HG03432 (cell line): ENCODE results near the gene PPP6C.
"Not testable (repeated sequence)": the region's sequence is repeated elsewhere in the genome, so short reads cannot be mapped to it uniquely, and the experiment has no call there.

Source experiments
- ATAC-seq: cut with Tn5 transposase; IDR thresholded peaks from one replicate; pipeline ENCODE4 v1.9.1; 2021; ENCODE audit warnings: mild to moderate bottlenecking, moderate library complexity; ENCODE audit not compliant: unreplicated experiment

Gene PPP6C

GRCh38 chr9:125183054-125183453 is 6.5 kb downstream of the PPP6C start:
- no peak for ATAC-seq

DNA sequence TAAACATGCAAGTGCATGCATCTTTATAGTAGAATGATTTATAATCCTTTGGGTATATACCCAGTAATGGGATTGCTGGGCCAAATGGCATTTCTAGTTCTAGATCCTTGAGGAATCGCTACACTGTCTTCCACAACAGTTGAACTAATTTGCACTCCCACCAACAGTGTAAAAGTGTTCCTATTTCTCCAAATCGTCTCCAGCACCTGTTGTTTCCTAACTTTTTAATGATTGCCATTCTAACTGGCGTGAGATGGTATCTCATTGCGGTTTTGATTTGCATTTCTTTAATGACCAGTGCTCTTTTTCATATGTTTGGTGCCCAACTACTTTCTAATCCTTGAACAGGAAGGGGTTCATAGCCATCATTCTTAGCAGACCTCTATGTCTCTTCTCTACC is 7.8 kb downstream of the PPP6C start:
- not testable (repeated sequence) for ATAC-seq

DNA sequence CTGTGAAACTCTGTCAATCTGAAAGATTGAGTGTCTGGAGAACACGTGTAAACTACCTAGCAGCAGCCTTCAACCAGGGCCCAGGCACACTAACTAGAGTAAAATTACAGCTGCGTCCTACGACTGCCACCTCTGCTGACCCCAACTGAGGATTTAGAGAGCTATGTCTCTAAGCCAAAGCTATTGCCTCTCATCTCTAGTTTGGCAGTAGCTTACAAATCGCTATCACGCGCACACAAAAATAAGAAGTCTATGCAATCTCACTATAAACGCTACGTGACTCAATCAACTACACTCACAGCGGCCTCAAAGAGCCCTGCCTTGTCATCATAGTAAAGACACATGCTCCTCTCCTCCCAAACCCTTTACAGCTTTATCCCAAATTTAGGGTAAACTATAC is 8.7 kb downstream of the PPP6C start:
- ATAC-seq, result no peak

- not testable (repeated sequence) for ATAC-seq
Measured at GRCh38 chr9:125179776-125180175, 9.8 kb downstream of the PPP6C start.

- ATAC-seq, result no peak
Measured at GRCh38 chr9:125177888-125178287, 11.7 kb downstream of the PPP6C start.

DNA sequence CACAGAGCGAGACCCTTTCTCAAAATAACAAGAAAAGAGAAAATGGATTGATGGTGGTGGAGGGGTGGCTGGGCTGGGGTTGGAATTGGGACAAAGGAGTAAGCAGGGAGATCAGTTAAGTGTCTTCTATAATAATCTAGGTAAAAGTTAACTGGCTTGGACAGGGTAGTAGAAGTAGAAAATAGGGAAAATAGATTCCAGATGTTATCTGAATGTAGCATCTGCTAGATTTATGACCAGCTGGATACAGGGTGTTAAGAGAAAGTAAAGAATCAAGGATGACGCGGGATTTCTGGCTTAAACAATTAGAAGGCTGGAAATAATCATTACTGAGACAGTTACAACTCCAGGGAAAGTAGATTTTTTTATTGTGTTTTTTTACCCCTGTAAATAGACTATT is 13.0 kb downstream of the PPP6C start:
- no peak for ATAC-seq

DNA sequence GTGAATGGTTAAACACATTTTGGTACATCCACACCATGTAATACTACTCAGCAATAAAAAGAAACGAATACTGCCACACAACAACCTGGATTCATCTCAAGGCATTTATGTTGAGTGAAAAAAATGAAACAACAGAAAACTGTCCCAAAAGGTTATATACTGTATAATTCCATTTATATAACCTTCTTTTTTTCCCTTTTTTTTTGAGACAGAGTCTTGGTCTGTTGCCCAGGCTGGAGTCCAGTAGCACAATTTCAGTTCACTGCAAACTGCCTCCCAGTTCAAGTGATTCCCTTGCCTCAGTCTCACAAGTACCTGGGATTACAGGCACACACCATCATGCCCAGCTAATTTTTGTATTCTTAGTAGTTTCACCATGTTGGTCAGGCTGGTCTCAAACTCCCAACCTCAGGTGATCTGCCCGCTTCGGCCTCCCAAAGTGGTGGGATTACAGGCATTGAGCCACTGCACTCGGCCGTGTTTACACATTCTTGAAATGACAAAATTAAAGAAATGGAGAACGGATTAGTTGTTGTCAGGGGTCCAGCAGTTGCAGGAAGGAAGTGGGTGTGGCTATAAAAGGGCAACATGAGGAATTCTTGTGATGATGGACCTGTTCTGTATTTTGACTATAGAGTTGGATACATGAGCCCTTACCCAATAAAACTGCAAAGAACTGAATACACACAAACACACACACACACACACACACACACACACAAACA is 17.4 kb downstream of the PPP6C start:
- no peak for ATAC-seq

- ATAC-seq, result no peak
Measured at GRCh38 chr9:125169895-125170294, 19.7 kb downstream of the PPP6C start.

DNA sequence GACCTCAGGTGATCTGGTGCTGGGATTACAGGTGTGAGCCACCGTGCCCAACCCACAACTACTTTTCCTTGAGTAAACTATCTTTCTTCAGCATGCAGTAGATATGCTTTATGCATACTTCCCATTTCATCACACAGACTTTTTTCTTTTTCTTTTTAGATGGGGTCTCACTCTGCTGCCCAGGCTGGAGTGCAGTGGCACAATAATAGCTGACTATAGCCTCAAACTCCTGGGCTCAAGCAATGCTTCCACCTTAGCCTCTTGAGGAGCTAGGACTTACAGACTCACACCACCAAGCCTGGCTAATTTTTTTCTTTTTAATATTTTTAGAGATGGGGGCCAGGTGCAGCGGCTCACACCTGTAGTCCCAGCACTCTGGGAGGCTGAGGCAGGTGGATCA is 22.8 kb downstream of the PPP6C start:
- ATAC-seq, result no peak

GRCh38 chr9:125162891-125163290 is 26.7 kb downstream of the PPP6C start:
- ATAC-seq, result not testable (repeated sequence)

- ATAC-seq, result no peak
Measured at GRCh38 chr9:125161284-125161918, 28.2 kb downstream of the PPP6C start.

- ATAC-seq, result no peak
Measured at GRCh38 chr9:125160750-125161149, 28.9 kb downstream of the PPP6C start.

GRCh38 chr9:125156551-125156950 is 33.1 kb downstream of the PPP6C start:
- no peak for ATAC-seq

DNA sequence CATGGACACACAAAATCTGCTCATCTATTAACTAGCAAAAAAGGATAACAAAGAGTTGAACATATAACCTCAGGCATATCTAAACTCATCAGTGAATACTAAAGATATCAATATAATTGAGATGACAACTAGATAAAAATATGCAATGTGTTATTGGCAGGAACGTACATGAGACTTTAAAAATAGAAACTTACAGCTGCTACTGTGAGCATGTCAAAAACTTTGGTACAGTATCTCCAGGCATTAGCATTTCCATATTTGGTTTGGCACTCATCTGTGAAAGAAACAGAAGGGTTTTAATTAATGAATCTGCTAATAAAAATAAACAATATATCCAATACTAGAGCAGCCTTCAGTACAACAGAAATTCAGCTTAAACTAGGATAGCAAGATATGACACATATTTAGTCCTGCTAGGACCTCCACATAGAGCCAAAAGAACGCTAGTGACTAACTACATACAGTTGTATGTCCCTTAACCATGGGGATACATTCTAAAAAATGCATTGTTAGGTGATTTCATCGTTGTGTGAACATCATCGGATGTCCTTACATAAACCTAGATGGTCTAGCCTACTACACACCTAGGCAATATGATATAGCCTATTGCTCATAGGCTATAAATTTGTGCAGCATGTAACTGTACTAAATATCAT is 35.8 kb downstream of the PPP6C start:
- no peak for ATAC-seq

- ATAC-seq, result no peak
Measured at GRCh38 chr9:125151730-125152129, 37.9 kb downstream of the PPP6C start.

DNA sequence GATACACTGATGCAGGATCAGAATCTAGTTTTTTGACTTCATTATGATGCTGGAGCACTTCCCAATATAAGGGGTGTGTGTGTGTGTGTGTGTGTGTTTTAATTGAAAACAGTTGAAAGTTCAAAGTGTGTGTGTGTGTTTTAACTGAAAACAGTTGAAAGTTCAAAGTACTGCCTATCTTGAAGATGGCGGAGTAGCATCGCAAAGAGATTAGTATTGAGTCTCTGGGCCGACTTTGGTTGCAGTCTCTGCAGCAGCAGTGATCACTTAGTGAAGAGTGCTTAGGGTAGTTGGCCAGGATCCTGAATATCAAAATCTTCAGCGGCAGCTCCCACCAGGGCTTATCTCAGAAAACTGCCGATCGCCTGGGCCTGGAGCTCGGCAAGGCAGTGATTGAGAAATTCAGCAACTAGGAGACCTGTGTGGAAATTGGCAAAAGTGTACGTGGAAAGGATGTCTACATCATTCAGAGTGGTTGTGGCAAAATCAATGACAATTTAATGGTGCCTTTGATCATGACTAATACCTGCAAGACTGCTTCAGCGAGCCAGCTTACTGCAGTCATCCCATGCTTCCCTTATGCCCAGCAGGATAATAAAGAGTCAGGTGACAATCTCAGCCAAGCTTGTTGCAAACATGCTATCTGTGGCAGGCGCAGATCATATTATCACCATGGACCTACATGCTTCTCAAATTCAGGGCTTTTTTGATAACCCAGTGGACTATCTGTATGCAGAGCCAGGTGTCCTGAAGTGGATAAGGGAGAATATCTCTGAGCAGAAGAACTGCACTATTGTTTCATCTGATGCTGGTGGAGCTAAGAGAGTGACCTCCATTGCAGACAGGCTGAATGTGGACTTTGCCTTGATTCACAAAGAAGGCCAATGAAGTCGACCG is 39.0 kb downstream of the PPP6C start:
- no peak for ATAC-seq

DNA sequence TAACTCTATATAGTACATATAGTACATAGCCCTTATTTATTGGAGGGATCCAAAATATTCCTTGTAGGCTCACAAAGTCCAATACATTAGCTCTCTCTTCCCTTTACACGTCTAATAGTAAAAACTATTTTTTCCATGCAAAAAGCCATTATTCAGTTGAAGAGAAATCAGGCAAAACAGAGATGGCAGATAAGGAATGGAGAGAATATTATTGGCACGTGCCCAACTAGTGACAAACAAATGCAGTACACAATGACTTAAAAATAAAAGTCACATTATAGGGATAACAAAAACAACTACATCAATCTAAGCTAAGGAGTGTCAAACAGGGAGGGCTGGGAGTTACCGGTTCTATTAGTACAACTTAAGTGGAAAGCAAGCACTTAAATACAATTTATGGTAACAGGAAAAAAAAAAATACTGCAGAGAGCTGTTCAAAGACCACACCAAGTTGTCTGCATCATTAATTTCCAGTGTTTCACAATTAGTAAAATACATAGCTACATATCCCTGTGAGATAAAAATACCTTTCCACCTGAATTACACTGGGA is 42.1 kb downstream of the PPP6C start:
- no peak for ATAC-seq

DNA sequence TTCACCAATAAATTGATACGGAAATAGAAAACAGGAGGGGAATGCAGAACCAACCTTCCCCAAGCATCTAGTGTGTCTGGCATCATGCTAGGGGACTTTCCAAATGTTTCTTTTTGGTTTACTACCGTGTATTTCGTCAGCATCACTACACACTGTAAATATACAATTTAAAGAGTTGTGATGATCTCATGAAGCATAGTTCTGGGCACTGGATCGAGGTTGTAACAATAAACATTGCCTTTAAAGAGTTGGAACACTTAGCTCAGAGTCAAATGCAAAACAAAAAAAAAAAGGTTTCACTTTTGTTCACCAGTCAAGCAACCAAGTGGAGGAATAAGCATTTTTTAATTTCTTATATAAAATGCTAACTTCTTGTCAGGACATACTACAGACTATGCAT is 43.4 kb downstream of the PPP6C start:
- ATAC-seq, result no peak

DNA sequence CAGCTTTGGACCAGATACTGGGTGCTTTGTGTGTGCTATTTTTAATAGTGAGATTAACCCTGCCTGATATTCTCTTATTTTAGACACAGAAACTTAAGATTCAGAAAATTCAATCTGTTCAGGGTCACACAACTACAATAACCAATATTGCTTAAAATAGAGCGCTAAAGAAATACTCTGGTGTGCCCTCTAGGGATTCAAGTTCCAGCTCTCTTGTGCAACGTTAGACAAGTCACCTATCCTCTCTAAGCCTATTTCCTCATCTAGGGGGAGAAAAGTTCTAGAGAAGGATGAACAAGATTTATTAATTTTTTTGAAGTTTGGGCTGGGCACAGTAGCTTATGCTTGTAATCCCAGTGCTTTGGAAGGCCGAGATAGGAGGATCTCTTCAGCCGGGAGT is 44.2 kb downstream of the PPP6C start:
- ATAC-seq, result no peak

- peak; percentile 98 for ATAC-seq
Measured at GRCh38 chr9:125143377-125144090, 46.1 kb downstream of the PPP6C start, which contains the start of gene SCAI. SCAI (minus strand) TSS chr9:125143528; CDS start chr9:125143437, 91 bp downstream.
